ENCODE measurements around the gene CATSPERD.
"Not testable (repeated sequence)": the region's sequence is repeated elsewhere in the genome, so short reads cannot be mapped to it uniquely, and the experiment has no call there.

CATSPERD gene

GRCh38 chr19:5686326-5686646 lies 34.2 kb upstream of the CATSPERD start:
- no peak for DNase-seq

- DNase-seq, result no peak
Measured at GRCh38 chr19:5686647-5687359, 33.6 kb upstream of the CATSPERD start.

- no peak for DNase-seq
Measured at GRCh38 chr19:5687360-5688198, 32.9 kb upstream of the CATSPERD start.

- DNase-seq, result not testable (repeated sequence)
Measured at GRCh38 chr19:5688262-5688881, 32.1 kb upstream of the CATSPERD start.

- peak; percentile 92 for DNase-seq
Measured at GRCh38 chr19:5690125-5690954, 30.1 kb upstream of the CATSPERD start, which contains the start of gene RPL36. Gene RPL36, plus strand, starts transcription at chr19:5690295. Its CDS starts 213 bp downstream, at chr19:5690508.

GRCh38 chr19:5690955-5691821 lies 29.2 kb upstream of the CATSPERD start:
- DNase-seq, result peak; percentile 38

- DNase-seq, result no peak
Measured at GRCh38 chr19:5691822-5692722, 28.4 kb upstream of the CATSPERD start.

- no peak for DNase-seq
Measured at GRCh38 chr19:5692723-5693194, 27.7 kb upstream of the CATSPERD start.

GRCh38 chr19:5693195-5694166 lies 27.0 kb upstream of the CATSPERD start:
- no peak for DNase-seq

GRCh38 chr19:5694167-5694955 lies 26.1 kb upstream of the CATSPERD start:
- no peak for DNase-seq

- no peak for DNase-seq
Measured at GRCh38 chr19:5694956-5695648, 25.3 kb upstream of the CATSPERD start.

- DNase-seq, result no peak
Measured at GRCh38 chr19:5695649-5696195, 24.7 kb upstream of the CATSPERD start.

GRCh38 chr19:5696196-5697021 lies 24.0 kb upstream of the CATSPERD start:
- DNase-seq, result no peak

- no peak for DNase-seq
Measured at GRCh38 chr19:5697022-5697889, 23.2 kb upstream of the CATSPERD start.

- DNase-seq, result no peak
Measured at GRCh38 chr19:5697890-5698634, 22.4 kb upstream of the CATSPERD start.
